Inferior parietal cortex (tissue), 1 donor: ENCODE results near the gene PDSS2.
"Not testable (repeated sequence)": the region's sequence is repeated elsewhere in the genome, so short reads cannot be mapped to it uniquely, and the experiment has no call there.

Experiments used
- DNase-seq: peaks from one replicate; pipeline ENCODE4 v3.0.0-alpha.2; 2016; ENCODE audit errors: extremely low spot score

The PDSS2 gene

GRCh38 chr6:107218142-107218541 lies 241.2 kb downstream of the PDSS2 start:
- DNase-seq, result no peak

GRCh38 chr6:107217248-107217647 lies 242.1 kb downstream of the PDSS2 start:
- DNase-seq, result no peak

GRCh38 chr6:107216197-107216933 lies 243.0 kb downstream of the PDSS2 start:
- DNase-seq, result no peak

- no peak for DNase-seq
These were observed 244.0 kb downstream of the PDSS2 start for GRCh38 chr6:107215334-107215733.

GRCh38 chr6:107214655-107215054 lies 244.7 kb downstream of the PDSS2 start:
- no peak for DNase-seq

GRCh38 chr6:107209406-107210305 lies 249.7 kb downstream of the PDSS2 start:
- no peak for DNase-seq

- no peak for DNase-seq
These were observed 252.0 kb downstream of the PDSS2 start for GRCh38 chr6:107207251-107207873.

- no peak for DNase-seq
These were observed 254.0 kb downstream of the PDSS2 start for GRCh38 chr6:107205058-107205998.

- no peak for DNase-seq
These were observed 256.4 kb downstream of the PDSS2 start for GRCh38 chr6:107202876-107203468.

- no peak for DNase-seq
These were observed 260.5 kb downstream of the PDSS2 start for GRCh38 chr6:107198631-107199416.

- DNase-seq, result no peak
These were observed 263.2 kb downstream of the PDSS2 start for GRCh38 chr6:107196152-107196551.

- not testable (repeated sequence) for DNase-seq
These were observed 264.6 kb downstream of the PDSS2 start for GRCh38 chr6:107194723-107195122.

GRCh38 chr6:107192830-107193229 lies 266.5 kb downstream of the PDSS2 start:
- DNase-seq, result no peak

GRCh38 chr6:107187630-107188029 lies 271.7 kb downstream of the PDSS2 start:
- DNase-seq, result no peak

- DNase-seq, result no peak
These were observed 273.3 kb downstream of the PDSS2 start for GRCh38 chr6:107186047-107186446.

- peak; percentile 48 for DNase-seq
These were observed 273.9 kb downstream of the PDSS2 start for GRCh38 chr6:107185391-107185970.

GRCh38 chr6:107184435-107184834 lies 274.9 kb downstream of the PDSS2 start:
- DNase-seq, result no peak

- no peak for DNase-seq
These were observed 279.3 kb downstream of the PDSS2 start for GRCh38 chr6:107180099-107180498.

- no peak for DNase-seq
These were observed 280.4 kb downstream of the PDSS2 start for GRCh38 chr6:107179004-107179403.

GRCh38 chr6:107173779-107174178 lies 285.6 kb downstream of the PDSS2 start:
- DNase-seq, result no peak
